DOHH2 (cell line): ENCODE measurements around the gene NUDT6.

Experiments used
- H3F3A ChIP-seq: fragments of 200-600 bp; sonication (generic), shearing (Covaris generic); 2 replicates; pipeline ENCODE4 v1.6.0; 2016; ENCODE audit warnings: antibody characterized with exemption, mild to moderate bottlenecking; ENCODE audit not compliant: control insufficient read depth, insufficient read depth
- H3K27ac ChIP-seq: fragments of 200-600 bp; sonication (generic); 2 replicates; pipeline ENCODE4 v1.5.1; 2014; ENCODE audit warnings: low read depth, mild to moderate bottlenecking, low read length, moderate library complexity
- H3K27me3 ChIP-seq: fragments of 200-600 bp; sonication (generic); 2 replicates; pipeline ENCODE4 v1.6.1; 2014; ENCODE audit warnings: mild to moderate bottlenecking, low read length, mixed read lengths; ENCODE audit not compliant: control insufficient read depth
- H3K36me3 ChIP-seq: fragments of 200-600 bp; sonication (generic); 2 replicates; pipeline ENCODE4 v1.6.1; 2014; ENCODE audit warnings: mild to moderate bottlenecking, low read length, moderate library complexity, mixed read lengths; ENCODE audit not compliant: control insufficient read depth
- H3K4me1 ChIP-seq: fragments of 200-600 bp; sonication (generic); 2 replicates; pipeline ENCODE4 v1.6.1; 2014; ENCODE audit warnings: mild to moderate bottlenecking, low read length, mixed read lengths; ENCODE audit not compliant: control insufficient read depth
- H3K4me2 ChIP-seq: fragments of 200-600 bp; sonication (generic); 2 replicates; pipeline ENCODE4 v1.6.0; 2014; ENCODE audit warnings: mild to moderate bottlenecking, low read length, moderate library complexity
- H3K4me3 ChIP-seq: fragments of 200-600 bp; sonication (generic); 2 replicates; pipeline ENCODE4 v1.5.1; 2014; ENCODE audit warnings: mild to moderate bottlenecking, low read length, mixed read lengths
- H3K79me2 ChIP-seq: fragments of 200-600 bp; sonication (generic); 2 replicates; pipeline ENCODE4 v1.6.1; 2014; ENCODE audit warnings: mild to moderate bottlenecking, low read length, mixed read lengths; ENCODE audit not compliant: control insufficient read depth
- H3K9me2 ChIP-seq: fragments of 200-600 bp; sonication (generic); replicated peaks from 2 replicates; pipeline ENCODE4 v1.6.1; 2014; ENCODE audit warnings: mild to moderate bottlenecking, low read length, mixed read lengths; ENCODE audit not compliant: control insufficient read depth
- H3K9me3 ChIP-seq: fragments of 200-600 bp; sonication (generic); 2 replicates; pipeline ENCODE4 v1.6.1; 2014; ENCODE audit warnings: antibody characterized with exemption, low read length, mixed read lengths; ENCODE audit not compliant: control insufficient read depth, insufficient read depth
- H4K20me1 ChIP-seq: fragments of 200-600 bp; sonication (generic); 2 replicates; pipeline ENCODE4 v1.6.0; 2014; ENCODE audit warnings: low read depth, mild to moderate bottlenecking, antibody characterized with exemption, low read length, moderate library complexity; ENCODE audit not compliant: control insufficient read depth, insufficient read depth
- CTCF ChIP-seq: fragments of 200-600 bp; sonication (generic); IDR thresholded peaks from one replicate; pipeline ENCODE4 v1.5.1; 2014; ENCODE audit warnings: antibody characterized with exemption, mild to moderate bottlenecking, low read depth, low read length; ENCODE audit not compliant: poor library complexity, severe bottlenecking
- EZH2phosphoT487 ChIP-seq: fragments of 200-600 bp; sonication (generic); IDR thresholded peaks from 2 replicates; pipeline ENCODE4 v1.6.1; 2017; ENCODE audit warnings: borderline replicate concordance, mild to moderate bottlenecking, antibody characterized with exemption, low read length, moderate library complexity, mixed read lengths

Gene NUDT6

GRCh38 chr4:122842984-122843531, 79.3 kb downstream of the NUDT6 start:
- Histone ChIP-seq H3K27me3 (no peaks in the 10 kb centered on the region), H3K4me3 (no peak overlapping the region), H3K4me2 (no peak overlapping the region), H3K36me3 (no peaks in the 10 kb centered on the region), H3K9me2 (no peaks in the 10 kb centered on the region), H3K79me2 (no peaks in the 10 kb centered on the region), H3K9me3 (no peaks in the 10 kb centered on the region), H3F3A (no peaks in the 10 kb centered on the region), H3K27ac (no peak overlapping the region), H4K20me1 (no peaks in the 10 kb centered on the region), H3K4me1 (peaks cover 3% of the 10 kb centered on the region; the same call in 1 of the 2 replicates)
- no peak for TF ChIP-seq EZH2phosphoT487
- TF ChIP-seq CTCF: no peak
